ENCODE results near the gene AP1G2.
A peak's percentile ranks its signal among the peaks of the same experiment; 100 is the strongest.
"Not testable (repeated sequence)": the region's sequence is repeated elsewhere in the genome, so short reads cannot be mapped to it uniquely, and the experiment has no call there.

Gene AP1G2

DNA sequence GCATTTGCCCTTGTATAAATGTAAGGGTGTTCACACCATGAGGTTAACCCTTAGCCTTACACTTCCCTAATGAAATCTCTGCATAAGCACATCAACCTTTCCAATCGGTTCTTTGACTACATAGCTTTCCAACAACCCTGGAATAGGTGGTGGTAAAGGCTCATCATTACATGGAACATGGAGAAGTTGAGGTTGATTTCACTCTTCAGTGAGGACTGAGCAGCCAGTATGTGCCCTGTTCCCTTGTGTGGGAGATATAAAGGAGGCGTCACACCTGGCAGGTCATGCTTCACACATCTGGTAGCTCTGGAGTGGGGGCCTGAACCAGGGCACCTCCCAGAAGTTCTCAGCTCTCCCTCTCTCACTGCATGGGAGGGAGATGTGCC is 32.7 kb upstream of the AP1G2 start:
- no peak for DNase-seq (ENCODE audit: low read depth)

DNA sequence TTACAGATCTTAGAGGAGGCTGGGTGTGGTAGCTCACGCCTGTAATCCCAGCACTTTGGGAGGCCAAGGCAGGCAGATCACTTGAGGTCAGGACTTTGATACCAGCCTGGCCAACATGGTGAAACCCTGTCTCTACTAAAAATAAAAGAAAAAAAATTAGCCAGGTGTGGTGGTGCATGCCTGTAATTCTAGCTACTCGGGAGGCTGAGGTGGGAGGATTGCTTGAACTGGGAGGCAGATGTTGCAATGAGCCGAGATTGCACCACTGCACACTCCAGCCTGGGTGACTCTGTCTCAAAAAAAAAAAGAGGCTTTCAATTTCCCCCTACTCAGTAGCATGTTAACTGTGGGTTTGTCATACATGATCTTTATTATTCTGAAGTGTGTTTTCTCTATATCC is 26.6 kb upstream of the AP1G2 start:
- not testable (repeated sequence) for DNase-seq (ENCODE audit: low read depth)

DNA sequence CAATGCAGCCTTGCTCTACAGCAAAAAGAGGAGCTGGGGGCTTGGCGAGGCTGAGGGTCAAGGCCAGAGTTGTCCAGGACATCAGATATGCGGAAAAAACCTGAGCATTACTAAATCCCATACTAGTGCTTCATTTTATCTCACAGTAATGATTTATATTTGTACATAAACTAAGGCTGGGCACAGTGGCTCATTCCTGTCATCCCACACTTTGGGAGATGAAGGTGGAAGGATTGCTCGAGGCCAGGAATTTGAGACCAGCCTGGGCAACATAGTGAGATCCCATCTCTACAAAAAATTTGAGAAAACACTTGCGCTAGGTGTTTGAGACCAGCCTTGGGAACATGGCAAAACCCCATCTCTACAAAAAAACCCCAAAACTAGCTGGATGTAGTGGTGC is 22.6 kb upstream of the AP1G2 start:
- DNase-seq (ENCODE audit: low read depth): no peak

DNA sequence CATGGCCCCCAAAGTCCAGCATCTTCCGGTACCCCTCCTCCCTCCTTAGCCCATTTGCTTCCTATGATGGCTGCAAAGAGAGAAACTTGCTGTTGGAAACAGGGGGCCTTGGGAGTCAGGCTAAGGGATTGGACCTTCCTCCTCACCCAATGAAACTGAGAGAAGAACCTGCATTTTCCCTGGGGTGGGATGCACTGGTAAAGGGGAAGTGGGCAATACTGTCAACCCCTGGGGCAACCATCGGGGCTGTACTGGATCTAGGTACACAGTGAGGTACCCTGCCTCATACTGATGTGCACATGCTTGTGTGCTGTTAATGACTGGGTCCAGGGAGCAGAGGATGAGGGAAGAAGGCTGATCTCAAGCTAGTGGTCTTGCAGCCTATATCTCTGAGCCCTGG is 22.0 kb upstream of the AP1G2 start:
- DNase-seq (ENCODE audit: low read depth): no peak

DNA sequence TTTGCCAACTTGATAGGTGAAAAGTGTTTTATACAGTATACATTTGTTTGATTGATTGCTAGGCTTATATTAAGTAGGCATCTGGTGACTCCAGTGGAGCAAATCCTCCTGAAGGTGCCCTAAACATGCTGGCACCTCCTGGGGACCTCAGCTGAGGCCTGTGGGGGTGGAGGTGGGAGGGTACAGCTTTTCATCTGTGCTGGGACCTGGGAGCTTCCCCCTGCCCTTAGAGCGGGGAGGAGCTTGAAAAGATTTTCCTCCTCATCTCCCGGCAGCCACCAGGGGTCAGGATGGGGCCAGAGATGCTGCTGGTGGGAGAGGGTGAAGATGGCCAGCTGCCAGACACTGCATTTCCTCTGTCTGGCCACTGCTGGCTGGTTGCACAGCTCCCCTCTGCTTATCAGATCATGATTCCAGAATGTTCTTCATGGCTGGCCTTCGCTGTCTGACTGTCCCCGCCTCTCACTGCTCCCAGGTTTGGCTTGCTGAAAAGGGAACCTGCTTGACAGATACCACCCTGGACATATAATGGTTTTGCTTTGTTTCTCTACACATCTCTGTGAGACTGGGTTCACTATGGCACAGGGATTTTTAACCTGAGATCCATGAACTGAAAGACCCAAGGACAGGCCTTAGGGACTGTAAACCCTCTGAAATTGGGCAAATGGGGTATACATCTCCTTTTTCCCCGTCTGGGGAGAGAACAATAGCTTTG is 21.4 kb upstream of the AP1G2 start:
- peak; percentile 53 for DNase-seq (ENCODE audit: low read depth)

DNA sequence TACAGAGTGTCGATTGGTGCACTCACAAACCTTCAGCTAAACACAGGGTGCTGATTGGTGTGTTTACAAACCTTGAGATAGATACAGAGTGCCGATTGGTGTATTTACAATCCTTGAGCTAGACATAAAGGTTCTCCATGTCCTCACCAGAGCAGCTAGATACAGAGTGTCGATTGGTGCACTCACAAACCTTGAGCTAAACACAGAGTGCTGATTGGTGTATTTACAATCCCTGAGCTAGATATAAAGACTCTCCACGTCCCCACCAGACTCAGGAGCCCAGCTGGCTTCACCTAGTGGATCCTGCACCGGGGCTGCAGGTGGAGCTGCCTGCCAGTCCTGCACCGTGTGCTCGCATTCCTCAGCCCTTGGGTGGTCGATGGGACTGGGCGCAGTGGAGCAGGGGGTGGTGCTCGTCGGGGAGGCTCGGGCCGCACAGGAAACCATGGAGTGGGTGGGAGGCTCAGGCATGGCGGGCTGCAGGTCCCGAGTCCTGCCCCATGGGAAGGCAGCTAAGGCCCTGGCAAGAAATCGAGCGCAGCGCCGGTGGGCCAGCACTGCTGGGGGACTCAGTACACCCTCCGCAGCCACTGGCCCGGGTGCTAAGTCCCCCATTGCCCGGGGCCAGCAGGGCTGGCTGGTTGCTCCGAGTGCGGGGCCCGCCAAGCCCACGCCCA is 17.1 kb upstream of the AP1G2 start:
- DNase-seq (ENCODE audit: low read depth): not testable (repeated sequence)

DNA sequence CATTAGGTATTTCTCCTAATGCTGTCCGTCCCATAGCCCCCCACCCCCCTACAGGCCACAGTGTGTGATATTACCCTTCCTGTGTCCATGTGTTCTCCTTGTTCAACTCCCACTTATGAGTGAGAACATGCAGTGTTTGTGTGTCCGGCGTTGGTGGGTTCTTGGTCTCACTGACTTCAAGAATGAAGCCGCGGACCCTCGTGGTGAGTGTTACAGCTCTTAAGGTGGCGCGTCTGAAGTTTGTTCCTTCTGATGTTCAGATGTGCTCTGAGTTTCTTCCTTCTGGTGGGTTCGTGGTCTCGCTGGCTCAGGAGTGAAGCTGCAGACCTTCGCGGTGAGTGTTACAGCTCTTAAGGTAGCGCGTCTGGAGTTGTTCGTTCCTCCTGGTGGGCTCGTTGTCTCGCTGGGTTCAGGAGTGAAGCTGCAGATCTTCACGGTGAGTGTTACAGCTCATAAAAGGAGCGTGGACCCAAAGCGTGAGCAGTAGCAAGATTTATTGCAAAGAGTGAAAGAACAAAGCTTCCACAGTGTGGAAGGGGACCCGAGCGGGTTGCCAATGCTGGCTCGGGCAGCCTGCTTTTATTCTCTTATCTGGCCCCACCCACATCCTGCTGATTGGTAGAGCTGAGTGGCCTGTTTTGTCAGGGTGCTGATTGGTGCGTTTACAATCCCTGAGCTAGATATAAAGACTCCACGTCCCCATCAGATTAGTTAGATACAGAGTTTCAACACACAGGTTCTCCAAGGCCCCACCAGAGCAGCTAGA is 16.4 kb upstream of the AP1G2 start:
- DNase-seq (ENCODE audit: low read depth): not testable (repeated sequence)

DNA sequence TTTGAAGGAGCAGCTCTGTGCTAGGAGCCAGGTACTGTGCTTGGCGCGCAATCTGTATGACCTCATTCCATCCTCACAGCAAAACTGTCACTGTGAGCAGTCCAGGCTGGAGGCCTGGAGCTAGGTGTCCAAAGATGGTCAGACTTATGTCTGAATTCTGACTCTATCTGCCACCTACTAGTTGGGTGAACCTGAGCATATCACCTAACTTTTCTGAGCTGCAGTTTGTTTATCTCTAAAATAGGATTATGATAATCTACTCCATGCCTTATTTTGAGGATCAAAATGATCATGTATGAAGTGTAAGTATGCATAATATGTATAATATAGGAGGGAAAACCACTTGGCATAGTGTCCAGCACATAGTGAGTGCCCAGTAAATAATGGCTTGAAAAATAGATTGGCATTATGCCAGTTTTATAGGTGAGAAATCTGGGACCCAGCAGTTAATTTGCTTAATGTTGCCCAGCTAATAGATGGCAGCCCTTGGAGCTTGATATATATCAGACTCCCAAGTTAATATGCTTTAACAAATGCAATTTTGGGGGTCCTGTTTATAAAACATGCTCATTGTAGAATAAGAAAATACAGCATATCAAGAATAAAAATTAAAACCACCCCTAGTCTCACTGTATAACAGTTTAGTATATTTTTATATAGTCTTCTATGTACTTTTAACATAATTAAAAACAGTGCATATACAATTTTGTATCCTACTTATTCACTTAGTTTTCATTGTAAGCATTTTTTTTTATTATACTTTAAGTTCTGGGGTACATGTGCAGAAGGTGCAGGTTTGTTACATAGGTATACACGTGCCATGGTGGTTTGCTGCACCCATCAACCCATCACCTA is 15.5 kb upstream of the AP1G2 start:
- DNase-seq (ENCODE audit: low read depth): no peak

DNA sequence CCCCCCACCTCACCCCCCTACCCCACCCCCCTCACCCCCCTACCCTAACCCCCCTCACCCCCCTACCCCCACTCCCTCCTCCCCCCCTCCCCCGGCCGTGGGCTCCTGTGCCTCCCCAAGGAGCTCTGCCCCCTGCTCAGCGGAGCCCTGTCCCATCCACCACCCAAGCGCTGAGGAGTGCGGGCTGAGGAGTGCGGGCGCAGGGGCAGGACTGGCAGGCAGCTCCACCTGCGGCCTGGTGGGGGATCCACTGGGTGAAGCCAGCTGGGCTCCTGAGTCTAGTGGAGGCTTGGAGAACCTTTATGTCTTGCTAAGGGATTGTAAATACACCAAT is 13.3 kb upstream of the AP1G2 start:
- no peak for DNase-seq (ENCODE audit: low read depth)

DNA sequence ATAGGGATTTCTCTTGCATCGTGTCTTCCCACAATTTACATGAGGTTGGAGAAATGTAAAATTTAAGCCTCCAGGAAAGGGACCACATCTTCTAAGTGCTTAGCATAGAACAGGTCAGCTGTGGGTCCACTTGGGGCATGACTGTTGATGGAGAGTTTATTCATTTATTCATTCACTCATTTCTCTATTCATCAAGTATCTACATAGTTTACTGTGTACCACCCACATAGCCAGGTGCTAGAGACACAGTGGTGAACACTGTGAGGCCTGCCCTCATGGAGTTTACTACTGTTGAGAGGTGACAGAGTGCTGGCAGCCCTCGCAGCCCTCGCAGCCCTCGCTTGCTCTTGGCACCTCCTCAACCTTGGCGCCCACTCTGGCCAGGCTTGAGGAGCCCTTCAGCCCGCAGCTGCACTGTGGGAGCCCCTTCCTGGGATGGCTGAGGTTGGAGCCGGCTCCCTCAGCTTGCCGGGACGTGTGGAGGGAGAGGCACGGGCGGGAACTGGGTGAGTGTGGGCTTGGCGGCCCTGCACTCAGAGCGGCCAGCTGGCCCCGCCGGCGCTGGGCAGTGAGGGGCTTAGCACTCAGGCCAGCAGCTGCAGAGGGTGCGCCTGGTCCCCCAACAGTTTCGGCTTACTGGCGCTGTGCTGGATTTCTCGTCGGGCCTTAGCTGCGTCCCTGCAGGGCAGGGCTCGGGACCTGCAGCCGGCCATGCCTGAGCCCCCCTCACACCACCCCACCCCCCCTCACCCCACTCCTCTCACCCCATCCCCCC is 12.7 kb upstream of the AP1G2 start:
- no peak for DNase-seq (ENCODE audit: low read depth)

DNA sequence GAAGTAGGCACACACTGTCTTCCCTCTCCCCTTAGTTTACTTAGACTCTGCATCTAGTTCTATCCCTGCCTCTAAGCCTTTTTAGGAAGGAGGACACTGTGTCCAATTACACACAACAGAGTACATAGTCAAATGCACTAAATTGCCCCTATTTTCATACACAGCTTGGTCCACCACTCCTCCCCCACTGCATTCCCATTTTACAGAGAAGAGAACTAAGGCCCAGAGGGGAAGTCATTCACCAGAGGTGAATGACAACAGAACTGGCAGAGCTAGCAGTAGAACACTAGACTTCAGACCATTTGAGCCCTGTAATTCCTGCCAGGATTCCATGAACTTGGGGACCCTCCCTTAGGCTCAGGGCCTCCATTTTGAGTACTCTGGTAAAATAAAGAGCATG is 12.1 kb upstream of the AP1G2 start:
- no peak for DNase-seq (ENCODE audit: low read depth)

DNA sequence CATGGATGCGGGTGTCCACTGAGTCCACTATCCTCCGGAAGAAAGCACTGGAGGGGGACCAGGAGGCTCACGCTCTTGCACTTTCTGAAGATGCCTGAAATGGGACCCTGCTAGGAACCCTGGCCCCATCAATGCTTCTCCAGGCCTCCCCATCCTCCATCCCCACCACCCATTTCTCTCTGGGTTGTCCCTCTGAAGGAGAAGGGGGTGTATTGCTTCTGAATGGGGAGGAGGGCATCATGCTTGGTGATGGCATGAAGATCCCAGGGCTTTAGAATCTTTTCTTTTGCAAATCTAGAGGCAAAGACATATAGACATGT is 11.7 kb upstream of the AP1G2 start:
- DNase-seq (ENCODE audit: low read depth): no peak

DNA sequence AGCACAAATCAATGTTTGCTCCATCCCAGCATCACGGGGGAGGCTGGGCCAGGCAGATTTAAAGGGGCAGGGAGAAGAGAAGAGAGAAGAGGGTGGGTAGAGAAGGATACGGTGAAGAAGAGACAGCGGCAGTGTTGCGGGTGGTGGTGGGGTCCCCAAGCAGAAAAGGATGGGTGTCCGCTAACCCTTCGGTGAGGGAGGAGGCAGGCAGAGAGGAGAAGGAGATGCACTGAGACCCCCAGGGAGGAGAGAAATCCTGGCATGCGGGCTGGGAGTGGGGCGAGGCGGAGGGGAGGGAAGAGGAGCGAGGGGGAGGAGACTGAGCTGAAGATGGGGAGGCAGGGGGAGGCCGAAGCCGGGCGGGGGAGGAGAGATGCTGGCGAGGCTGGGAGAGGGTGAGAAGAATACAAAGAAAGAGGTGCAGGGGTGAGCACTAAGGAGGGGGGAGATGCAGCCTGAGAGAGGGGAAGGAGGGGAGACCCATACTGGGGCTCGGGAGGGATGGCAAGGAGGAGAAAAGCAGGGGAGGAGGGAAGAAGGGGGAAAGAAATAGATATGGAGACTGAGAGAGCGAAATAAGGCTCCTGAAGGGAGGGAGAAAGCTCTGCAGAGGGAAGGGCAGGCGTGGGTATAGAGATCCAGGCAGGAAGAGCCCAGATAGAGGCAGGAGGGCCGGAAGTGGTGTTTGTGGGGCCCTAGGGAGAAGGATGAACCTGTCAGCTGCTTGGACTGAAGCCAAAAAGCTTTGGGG is 11.1 kb upstream of the AP1G2 start, which contains the start of gene JPH4:
Gene JPH4, minus strand, starts transcription at position 231 of the 751 bp plus-strand sequence. CDS start 1,337 bp downstream, outside the sequence.
- DNase-seq (ENCODE audit: low read depth): no peak

DNA sequence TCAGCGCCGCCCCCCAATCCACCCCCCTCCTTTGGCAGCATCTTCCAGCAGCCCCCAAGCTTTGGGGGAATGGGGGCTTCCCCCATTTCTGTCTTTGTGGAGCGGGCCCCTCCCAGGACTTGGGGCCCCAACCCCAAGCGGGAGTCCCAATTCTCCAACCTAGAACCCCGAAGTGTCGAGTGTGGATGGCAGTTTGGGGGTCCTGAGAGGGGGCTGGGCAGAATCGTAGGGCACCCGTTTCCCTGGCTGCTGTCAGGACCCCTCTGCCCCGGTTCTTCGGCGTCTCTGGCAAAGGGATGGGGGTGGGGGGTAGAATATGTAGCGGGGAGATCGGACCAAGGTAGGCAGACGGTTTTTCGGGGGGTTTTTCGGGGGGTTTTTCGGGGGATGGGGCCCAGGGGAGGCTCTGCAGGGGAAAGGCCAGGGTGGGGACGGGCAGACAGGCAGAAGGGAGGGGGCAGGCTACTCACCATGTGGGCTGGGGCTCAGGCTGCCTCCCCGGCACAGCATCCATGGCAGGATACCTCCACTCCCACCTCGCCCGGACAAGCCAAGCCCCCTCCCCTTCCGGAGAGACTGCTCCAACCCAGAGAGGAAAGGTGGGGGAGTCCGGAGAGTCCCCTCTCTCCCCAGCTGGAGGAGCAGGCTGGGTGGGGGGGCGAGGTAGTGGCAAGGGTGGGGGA is 10.3 kb upstream of the AP1G2 start:
- no peak for DNase-seq (ENCODE audit: low read depth)

DNA sequence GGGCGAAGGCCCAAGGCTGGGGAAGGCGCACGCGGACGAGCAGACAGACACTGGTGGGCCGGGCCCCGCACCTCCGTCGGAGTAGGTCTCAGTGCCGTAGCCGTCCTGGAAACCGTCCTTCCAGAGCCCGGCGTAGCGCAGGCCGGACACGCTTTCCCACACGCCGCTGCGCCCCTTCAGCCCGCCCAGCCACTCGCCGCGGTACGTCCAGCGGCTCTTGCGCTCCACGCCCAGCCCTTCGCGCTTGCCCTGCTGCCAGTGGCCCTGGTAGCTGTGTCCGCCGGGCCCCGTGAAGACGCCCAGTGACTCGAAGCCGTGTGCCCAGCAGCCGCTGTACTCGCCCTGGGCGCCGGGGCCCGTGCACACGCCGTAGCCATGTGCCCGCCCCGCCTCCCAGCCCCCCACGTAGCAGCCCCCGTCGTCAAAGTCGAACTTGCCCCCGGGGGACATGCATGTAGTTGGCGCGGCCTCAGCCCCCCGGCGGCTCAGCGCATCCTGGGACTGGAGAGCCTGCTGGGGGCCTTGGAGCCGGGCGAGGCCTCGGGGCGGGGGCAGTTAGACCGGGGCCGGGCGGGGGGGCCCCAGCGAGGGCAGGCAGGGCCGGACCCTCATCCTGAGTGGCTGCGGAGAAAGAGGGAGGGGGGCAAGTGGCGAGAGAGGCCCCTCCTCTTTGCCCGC is 9.6 kb upstream of the AP1G2 start:
- DNase-seq (ENCODE audit: low read depth): no peak

DNA sequence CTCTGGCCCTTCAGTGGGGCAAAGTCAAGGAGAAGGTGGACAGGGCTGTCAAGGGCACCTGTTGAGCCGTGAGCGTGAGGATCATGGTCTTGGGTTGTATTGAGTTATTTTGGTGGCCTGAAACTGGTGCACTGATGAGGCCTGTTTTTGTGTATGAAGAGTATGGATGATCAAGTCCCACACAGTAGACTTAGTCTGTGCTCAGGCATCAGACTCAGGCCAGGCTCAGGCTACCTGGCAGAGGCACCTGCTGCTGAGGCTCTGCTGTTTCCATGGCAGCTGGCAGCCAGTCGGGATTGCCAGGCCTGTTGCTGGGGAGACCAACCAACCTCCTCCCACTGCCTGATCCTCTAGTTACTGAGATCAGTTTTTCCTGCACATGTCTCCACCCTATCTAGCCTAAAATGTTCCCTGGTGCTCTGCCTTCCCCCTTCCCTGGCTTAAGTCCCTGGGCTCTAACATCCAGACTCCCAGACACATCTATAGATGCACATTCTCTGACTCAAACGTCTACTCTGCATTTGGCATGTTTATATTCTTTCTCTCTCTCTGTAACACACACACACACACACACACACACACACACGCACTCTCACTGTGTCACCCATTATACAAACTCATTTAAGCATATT is 5.9 kb upstream of the AP1G2 start:
- DNase-seq (ENCODE audit: low read depth): no peak

DNA sequence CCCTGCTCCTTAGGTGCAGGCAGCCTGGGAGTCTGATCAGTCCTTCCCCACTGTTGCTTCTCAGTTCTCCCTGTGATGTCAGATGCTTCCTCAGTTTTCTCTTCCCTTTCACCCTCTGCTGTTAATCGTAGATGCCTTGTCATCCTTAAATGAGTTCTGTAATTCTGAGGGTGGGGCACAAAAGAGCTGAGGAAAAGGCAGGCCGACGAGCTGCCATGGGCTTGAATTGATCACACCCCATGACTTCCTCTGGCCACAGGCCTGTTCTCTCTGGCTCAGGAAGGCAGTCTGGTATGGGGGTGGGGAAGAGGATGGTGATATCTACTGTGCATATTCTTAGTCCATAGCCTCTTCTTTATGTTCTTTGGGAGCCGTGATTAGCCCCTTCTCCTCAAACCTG is 5.2 kb upstream of the AP1G2 start:
- DNase-seq (ENCODE audit: low read depth): no peak

DNA sequence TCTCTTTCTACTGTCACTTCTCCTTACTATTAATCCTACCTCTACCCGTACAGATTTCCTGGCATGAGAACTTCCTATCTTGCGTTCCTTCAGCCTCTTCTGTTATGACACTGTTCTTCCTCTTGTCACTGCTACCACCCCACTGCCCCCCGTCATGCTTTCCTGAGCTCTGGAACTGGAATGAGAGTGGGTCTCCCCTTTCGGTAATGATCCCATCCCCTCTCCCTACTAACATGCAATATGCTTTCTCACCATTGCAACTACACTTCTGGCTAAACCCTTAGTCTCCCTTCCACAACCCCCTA is 4.9 kb upstream of the AP1G2 start:
- no peak for DNase-seq (ENCODE audit: low read depth)

DNA sequence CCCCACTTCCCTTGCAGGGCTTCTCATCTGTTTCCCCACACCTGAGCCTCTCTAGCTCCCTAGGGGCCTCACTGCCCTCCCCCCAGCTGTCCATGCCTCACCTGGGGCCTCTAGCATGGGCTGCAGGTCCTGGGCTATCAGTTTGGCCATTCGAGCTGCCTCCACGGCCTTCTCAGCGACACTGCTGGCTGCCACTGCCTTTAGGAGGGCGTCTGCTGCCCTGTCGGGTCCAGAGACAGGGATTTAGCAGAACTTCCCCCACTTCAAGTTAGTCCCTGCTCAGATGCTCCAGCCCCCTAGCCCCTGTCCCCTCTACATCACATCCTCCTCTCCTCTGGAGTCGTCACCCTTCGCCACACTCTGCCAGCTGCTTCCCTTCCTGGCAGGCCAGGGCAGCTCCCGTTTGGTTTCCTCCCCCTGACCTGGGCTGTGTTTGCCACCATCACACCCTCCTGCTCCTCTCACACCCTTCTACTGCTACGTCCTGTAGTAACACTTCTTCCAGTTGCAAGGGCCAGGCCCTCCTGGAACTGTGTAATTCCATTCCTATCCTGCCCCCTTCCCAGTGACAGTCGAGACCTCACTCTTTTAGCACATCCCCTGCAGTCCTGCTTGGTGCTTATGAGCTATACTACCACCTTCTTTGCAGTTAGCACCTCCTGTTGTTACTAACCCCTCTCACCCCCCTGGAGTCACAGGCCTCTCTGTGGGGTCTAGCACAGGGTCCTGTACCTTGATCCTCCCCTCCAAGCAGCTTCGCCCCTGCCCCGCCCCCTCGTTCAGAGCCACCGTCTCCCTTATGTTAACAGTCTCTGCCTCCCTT is 4.3 kb upstream of the AP1G2 start:
- no peak for DNase-seq (ENCODE audit: low read depth)
